HEK293 (cell line): ENCODE data around the gene MERTK.

Source experiments
- CTCF ChIA-PET: fragments of 350-600 bp; formaldehyde crosslinking; extraction: SDS; loops from one replicate; lab custom pipeline; 2021; ENCODE audit warnings: antibody characterized with exemption; lab: Yijun Ruan, JAX
- POLR2A ChIA-PET: fragments of 300-600 bp; formaldehyde crosslinking; extraction: SDS; loops from one replicate; lab custom pipeline; 2020; ENCODE audit warnings: antibody characterized with exemption, inconsistent platforms; lab: Yijun Ruan, JAX
- H3K27ac ChIP-seq: fragments of 200-500 bp; sonication (Bioruptor generic); 2 replicates; pipeline ENCODE4 v1.5.1; 2014; ENCODE audit warnings: low read depth, low read length, control low read depth, inconsistent platforms; ENCODE audit errors: extremely low read depth
- H3K36me3 ChIP-seq, 2 experiments: fragments of 200-500 bp in 1 of 2; sonication (Bioruptor generic) in 1 of 2; 1 replicate in 1 of 2; 2 replicates in 1 of 2; pipeline ENCODE4 v1.5.1; 2014 to 2017; ENCODE audit warnings: inconsistent platforms in 2 of 2, low read length in 2 of 2; ENCODE audit not compliant: control insufficient read depth in 2 of 2, insufficient read depth in 1 of 2
- H3K4me1 ChIP-seq: fragments of 200-500 bp; sonication (Bioruptor generic); 2 replicates; pipeline ENCODE4 v1.5.1; 2014; ENCODE audit warnings: mild to moderate bottlenecking, low read length, inconsistent platforms; ENCODE audit not compliant: control insufficient read depth, insufficient read depth
- H3K4me3 ChIP-seq: 2 replicates; pipeline ENCODE4 v1.5.1; 2011; ENCODE audit warnings: low read depth, mild to moderate bottlenecking, control low read depth, low read length, moderate library complexity
- H3K9me3 ChIP-seq: fragments of 200-500 bp; sonication (Bioruptor generic); 2 replicates; pipeline ENCODE4 v1.5.1; 2014; ENCODE audit warnings: low read depth, low read length, inconsistent platforms; ENCODE audit not compliant: control insufficient read depth, insufficient read depth
- HOXD13 ChIP-seq: sonication (generic); formaldehyde crosslinking; IDR thresholded peaks from 2 replicates; pipeline ENCODE4 v1.8.0; 2022; ENCODE audit warnings: missing genetic modification reagents, borderline replicate concordance
- INSM2 ChIP-seq: fragments of 450-650 bp; formaldehyde crosslinking; IDR thresholded peaks from 2 replicates; pipeline ENCODE4 v1.5.1; 2016; ENCODE audit warnings: missing biosample characterization, missing genetic modification characterization
- PATZ1 ChIP-seq: fragments of 450-650 bp; formaldehyde crosslinking; IDR thresholded peaks from 2 replicates; pipeline ENCODE4 v1.5.1; 2016; ENCODE audit warnings: missing biosample characterization, missing genetic modification characterization
- ZBTB20 ChIP-seq: fragments of 450-650 bp; formaldehyde crosslinking; IDR thresholded peaks from 2 replicates; pipeline ENCODE4 v1.5.1; 2016; ENCODE audit warnings: missing biosample characterization, missing genetic modification characterization
- ZFP3 ChIP-seq: fragments of 450-650 bp; formaldehyde crosslinking; IDR thresholded peaks from 2 replicates; pipeline ENCODE4 v1.5.1; 2016; ENCODE audit warnings: low read depth, missing biosample characterization, missing genetic modification characterization
- ZNF211 ChIP-seq: fragments of 450-650 bp; formaldehyde crosslinking; IDR thresholded peaks from 2 replicates; pipeline ENCODE4 v1.5.1; 2016; ENCODE audit warnings: low read depth, missing biosample characterization, missing genetic modification characterization
- ZNF24 ChIP-seq: fragments of 450-650 bp; formaldehyde crosslinking; IDR thresholded peaks from 2 replicates; pipeline ENCODE4 v1.5.1; 2016; ENCODE audit warnings: missing biosample characterization, missing genetic modification characterization
- ZNF324 ChIP-seq: fragments of 450-650 bp; formaldehyde crosslinking; IDR thresholded peaks from 2 replicates; pipeline ENCODE4 v1.5.1; 2016; ENCODE audit warnings: missing biosample characterization, missing genetic modification characterization
- ZNF510 ChIP-seq: fragments of 450-650 bp; formaldehyde crosslinking; IDR thresholded peaks from 2 replicates; pipeline ENCODE4 v1.5.1; 2018; ENCODE audit warnings: mild to moderate bottlenecking, missing genetic modification characterization, missing biosample characterization; ENCODE audit not compliant: insufficient replicate concordance
- ZNF521 ChIP-seq: fragments of 450-650 bp; formaldehyde crosslinking; IDR thresholded peaks from 2 replicates; pipeline ENCODE4 v1.5.1; 2017; ENCODE audit warnings: missing biosample characterization, mild to moderate bottlenecking, missing genetic modification characterization
- ZNF544 ChIP-seq: fragments of 450-650 bp; formaldehyde crosslinking; IDR thresholded peaks from 2 replicates; pipeline ENCODE4 v1.5.0; 2017; ENCODE audit warnings: missing biosample characterization, missing genetic modification characterization
- ZNF548 ChIP-seq: fragments of 450-650 bp; formaldehyde crosslinking; IDR thresholded peaks from 2 replicates; pipeline ENCODE4 v1.5.1; 2016; ENCODE audit warnings: missing biosample characterization, missing genetic modification characterization
- ZNF664 ChIP-seq: fragments of 450-650 bp; formaldehyde crosslinking; IDR thresholded peaks from 2 replicates; pipeline ENCODE4 v1.5.1; 2016; ENCODE audit warnings: missing biosample characterization, missing genetic modification characterization
- ZNF776 ChIP-seq: fragments of 450-650 bp; formaldehyde crosslinking; IDR thresholded peaks from 2 replicates; pipeline ENCODE4 v1.5.0; 2017; ENCODE audit warnings: missing biosample characterization, missing genetic modification characterization, borderline replicate concordance
- TF ChIP-seq, protein P1 (sequence below): fragments of 450-650 bp; formaldehyde crosslinking; optimal IDR thresholded peaks from 2 replicates; pipeline ENCODE3; 2016; ENCODE audit warnings: missing biosample characterization, mild to moderate bottlenecking, missing genetic modification characterization
- TF ChIP-seq, protein P2 (sequence below): fragments of 450-650 bp; formaldehyde crosslinking; IDR thresholded peaks from 2 replicates; pipeline ENCODE4 v1.5.1; 2017; ENCODE audit warnings: missing biosample characterization, missing genetic modification characterization

The MERTK gene

GRCh38 chr2:112074506-112074905, 176.1 kb downstream of the MERTK start (continued):
- TF ChIP-seq, protein P1, sequence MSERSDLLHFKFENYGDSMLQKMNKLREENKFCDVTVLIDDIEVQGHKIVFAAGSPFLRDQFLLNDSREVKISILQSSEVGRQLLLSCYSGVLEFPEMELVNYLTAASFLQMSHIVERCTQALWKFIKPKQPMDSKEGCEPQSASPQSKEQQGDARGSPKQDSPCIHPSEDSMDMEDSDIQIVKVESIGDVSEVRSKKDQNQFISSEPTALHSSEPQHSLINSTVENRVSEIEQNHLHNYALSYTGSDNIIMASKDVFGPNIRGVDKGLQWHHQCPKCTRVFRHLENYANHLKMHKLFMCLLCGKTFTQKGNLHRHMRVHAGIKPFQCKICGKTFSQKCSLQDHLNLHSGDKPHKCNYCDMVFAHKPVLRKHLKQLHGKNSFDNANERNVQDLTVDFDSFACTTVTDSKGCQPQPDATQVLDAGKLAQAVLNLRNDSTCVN, result no peak
- no peak for TF ChIP-seq PATZ1 (tag by site-specific recombination)
- TF ChIP-seq, protein P2, sequence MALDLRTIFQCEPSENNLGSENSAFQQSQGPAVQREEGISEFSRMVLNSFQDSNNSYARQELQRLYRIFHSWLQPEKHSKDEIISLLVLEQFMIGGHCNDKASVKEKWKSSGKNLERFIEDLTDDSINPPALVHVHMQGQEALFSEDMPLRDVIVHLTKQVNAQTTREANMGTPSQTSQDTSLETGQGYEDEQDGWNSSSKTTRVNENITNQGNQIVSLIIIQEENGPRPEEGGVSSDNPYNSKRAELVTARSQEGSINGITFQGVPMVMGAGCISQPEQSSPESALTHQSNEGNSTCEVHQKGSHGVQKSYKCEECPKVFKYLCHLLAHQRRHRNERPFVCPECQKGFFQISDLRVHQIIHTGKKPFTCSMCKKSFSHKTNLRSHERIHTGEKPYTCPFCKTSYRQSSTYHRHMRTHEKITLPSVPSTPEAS (tag by site-specific recombination), result no peak
- TF ChIP-seq ZNF211 (tag by site-specific recombination), result no peak

- no peak for TF ChIP-seq INSM2 (tag by site-specific recombination)
- TF ChIP-seq ZNF776 (tag by site-specific recombination), result no peak
- no peak for TF ChIP-seq ZFP3 (tag by site-specific recombination)
- no peak for TF ChIP-seq ZBTB20 (tag by site-specific recombination)
- TF ChIP-seq HOXD13 (CRISPR knock-in tag), result no peak
- no peak for TF ChIP-seq ZNF510 (tag by site-specific recombination)
- TF ChIP-seq ZNF324 (tag by site-specific recombination), result no peak
- TF ChIP-seq ZNF24 (tag by site-specific recombination), result no peak
- no peak for TF ChIP-seq ZNF544 (tag by site-specific recombination)
- no peak for TF ChIP-seq ZNF664
- TF ChIP-seq, protein P1, result no peak
- no peak for TF ChIP-seq ZNF521 (tag by site-specific recombination)
- TF ChIP-seq ZNF548, result no peak
- no peak overlapping the region for H3K4me3 ChIP-seq
- no peak overlapping the region for H3K27ac ChIP-seq
- POLR2A ChIA-PET, result no interaction called here
- no peaks in the 10 kb centered on the region for H3K9me3 ChIP-seq
- peaks cover 0 to 12% of the 10 kb centered on the region in 2 experiments; a peak in 2 of 3 replicates for H3K36me3 ChIP-seq
- no peaks in the 10 kb centered on the region for H3K4me1 ChIP-seq
- CTCF ChIA-PET, result no interaction called here
Measured at GRCh38 chr2:112075490-112076260, 177.3 kb downstream of the MERTK start.
